Epithelial cell of proximal tubule (primary cell): ENCODE results near the gene PDE8B. TPM values are rescaled to one million over a fixed set of nuclear protein-coding genes. Genes with fewer than 3 reads are reported as not detected.

Source experiments
- DNase-seq: peaks from one replicate; pipeline ENCODE4 v3.0.0-alpha.2; 2011; ENCODE audit warnings: low read depth
- H3K4me3 ChIP-seq: 2 replicates; pipeline ENCODE4 v1.5.1; 2011; ENCODE audit warnings: low read depth, mild to moderate bottlenecking, low read length
- total RNA-seq: library from RNA; depleted of rRNA; stranded (reverse); fragments of >200 nt; gene quantifications from 2 replicates; pipeline ENCODE4 v1.2.3, GENCODE V29; 2015
- TF ChIP-seq, protein P1 (sequence below): conservative IDR thresholded peaks from 2 replicates; pipeline ENCODE4 v1.5.1; 2012; ENCODE audit warnings: low read depth, mild to moderate bottlenecking, low read length

The PDE8B gene
- total RNA-seq, 1 donor from 2014 or later, result 0.35 TPM

- H3K4me3 ChIP-seq, result no peak overlapping the region
- no peak for DNase-seq
- TF ChIP-seq, protein P1, sequence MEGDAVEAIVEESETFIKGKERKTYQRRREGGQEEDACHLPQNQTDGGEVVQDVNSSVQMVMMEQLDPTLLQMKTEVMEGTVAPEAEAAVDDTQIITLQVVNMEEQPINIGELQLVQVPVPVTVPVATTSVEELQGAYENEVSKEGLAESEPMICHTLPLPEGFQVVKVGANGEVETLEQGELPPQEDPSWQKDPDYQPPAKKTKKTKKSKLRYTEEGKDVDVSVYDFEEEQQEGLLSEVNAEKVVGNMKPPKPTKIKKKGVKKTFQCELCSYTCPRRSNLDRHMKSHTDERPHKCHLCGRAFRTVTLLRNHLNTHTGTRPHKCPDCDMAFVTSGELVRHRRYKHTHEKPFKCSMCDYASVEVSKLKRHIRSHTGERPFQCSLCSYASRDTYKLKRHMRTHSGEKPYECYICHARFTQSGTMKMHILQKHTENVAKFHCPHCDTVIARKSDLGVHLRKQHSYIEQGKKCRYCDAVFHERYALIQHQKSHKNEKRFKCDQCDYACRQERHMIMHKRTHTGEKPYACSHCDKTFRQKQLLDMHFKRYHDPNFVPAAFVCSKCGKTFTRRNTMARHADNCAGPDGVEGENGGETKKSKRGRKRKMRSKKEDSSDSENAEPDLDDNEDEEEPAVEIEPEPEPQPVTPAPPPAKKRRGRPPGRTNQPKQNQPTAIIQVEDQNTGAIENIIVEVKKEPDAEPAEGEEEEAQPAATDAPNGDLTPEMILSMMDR, result no peak
These were observed 233.2 kb downstream of the PDE8B start for GRCh38 chr5:77443670-77444069.

DNA sequence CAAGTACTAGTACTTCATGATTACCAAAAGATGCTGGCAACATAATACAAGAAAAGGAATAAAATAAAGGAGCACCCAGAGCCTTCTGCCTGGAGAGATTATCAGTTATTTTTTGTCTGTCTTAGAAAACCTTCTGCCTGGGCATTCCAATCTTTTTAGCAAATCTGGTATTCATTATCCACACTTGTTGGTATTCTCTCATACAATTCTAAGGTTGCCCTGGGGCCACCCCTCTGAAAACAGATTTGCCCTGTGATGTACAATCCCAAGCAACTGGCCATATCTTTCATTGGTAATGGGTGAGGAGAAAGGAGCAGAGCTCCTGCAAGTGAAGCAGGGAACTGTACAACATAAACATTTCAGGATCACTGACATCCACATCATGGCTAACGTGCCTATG lies 233.9 kb downstream of the PDE8B start:
- TF ChIP-seq, protein P1, result no peak
- no peak for DNase-seq
- H3K4me3 ChIP-seq, result no peak overlapping the region

DNA sequence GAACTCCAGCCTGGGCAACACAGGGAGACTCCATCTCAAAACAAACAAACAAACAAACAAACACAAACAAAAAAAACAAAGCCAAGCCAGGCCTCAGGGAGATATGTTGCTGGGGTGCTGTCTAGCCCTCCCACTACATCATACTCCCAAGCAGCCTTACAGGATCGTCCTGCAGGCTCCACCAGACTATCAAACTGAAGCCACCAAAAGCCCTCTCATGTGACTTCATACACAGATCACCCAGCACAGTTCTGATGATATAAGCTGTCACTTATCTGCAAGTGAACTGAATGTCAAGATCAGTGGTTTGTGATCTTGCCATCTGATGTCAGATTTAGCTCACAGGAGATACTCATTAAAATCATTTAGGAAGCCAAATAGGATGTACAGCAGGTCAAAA lies 238.4 kb downstream of the PDE8B start:
- TF ChIP-seq, protein P1, result no peak
- no peak for DNase-seq
- no peak overlapping the region for H3K4me3 ChIP-seq

- TF ChIP-seq, protein P1, result no peak
- DNase-seq, result no peak
- no peak overlapping the region for H3K4me3 ChIP-seq
These were observed 238.8 kb downstream of the PDE8B start for GRCh38 chr5:77449277-77449676.

DNA sequence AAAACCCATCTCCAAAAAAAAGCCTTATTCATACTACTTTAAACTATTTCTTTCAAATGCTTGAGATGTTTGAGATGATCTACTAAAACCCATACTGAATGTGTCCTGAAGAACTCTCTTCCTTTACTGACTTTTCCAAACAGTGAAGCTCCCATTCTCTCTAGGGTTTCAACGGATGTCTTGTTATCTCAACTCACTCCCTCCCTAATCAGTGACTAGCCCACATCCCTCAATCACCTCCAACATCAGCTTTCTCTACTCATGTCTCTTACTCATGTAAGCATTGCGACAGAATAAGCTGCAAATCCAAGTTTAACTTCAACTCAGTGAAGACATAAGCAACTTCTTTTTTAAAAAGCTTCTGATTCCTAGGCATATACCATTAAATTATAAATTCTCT lies 239.5 kb downstream of the PDE8B start:
- TF ChIP-seq, protein P1, result no peak
- no peak for DNase-seq
- H3K4me3 ChIP-seq, result no peak overlapping the region

- TF ChIP-seq, protein P1, result no peak
- no peak overlapping the region for H3K4me3 ChIP-seq
- DNase-seq, result no peak
These were observed 241.9 kb downstream of the PDE8B start for GRCh38 chr5:77452351-77452750.

DNA sequence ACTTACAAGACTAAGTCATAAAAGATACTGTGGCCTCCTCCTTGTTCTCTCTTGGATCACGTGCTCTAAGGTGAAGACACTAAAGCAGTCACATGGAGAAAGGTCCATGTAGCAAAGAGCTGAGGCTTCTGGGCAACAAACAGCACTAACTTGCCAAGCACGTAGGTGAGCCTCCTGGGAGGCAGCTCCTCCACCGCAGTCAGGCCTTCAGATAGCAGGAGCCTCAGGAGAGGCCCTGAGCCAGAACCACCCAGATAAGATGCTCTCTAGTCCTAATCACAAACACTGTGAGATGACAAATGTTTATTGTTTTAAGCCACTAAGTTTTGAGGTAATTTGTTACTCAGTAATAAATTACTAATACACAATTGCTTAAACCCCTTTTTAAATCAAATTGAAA lies 243.6 kb downstream of the PDE8B start:
- no peak overlapping the region for H3K4me3 ChIP-seq
- TF ChIP-seq, protein P1, result no peak
- no peak for DNase-seq
